Mesothelial cell of epicardium (in vitro differentiated cells): Measurements from ENCODE around the gene CTXND1. TPM values are rescaled to one million over a fixed set of nuclear protein-coding genes. Genes with fewer than 3 reads are reported as not detected.

Experiments
- DNase-seq, 2 experiments: peaks; one replicate each; pipeline ENCODE4 v3.0.0; 2021; ENCODE audit warnings: low spot score in 2 of 2; ENCODE audit not compliant: unreplicated experiment in 2 of 2
- H3K27ac Mint-ChIP-seq: 2 replicates; pipeline ENCODE4 v1.8.0; 2021; ENCODE audit warnings: mixed read lengths
- H3K27me3 Mint-ChIP-seq: 2 replicates; pipeline ENCODE4 v1.8.0; 2021; ENCODE audit warnings: low read depth, mixed read lengths
- H3K36me3 Mint-ChIP-seq: 2 replicates; pipeline ENCODE4 v1.8.0; 2021; ENCODE audit warnings: mixed read lengths
- H3K4me1 Mint-ChIP-seq: 2 replicates; pipeline ENCODE4 v1.8.0; 2021; ENCODE audit warnings: mixed read lengths
- H3K4me3 Mint-ChIP-seq: 2 replicates; pipeline ENCODE4 v1.8.0; 2021; ENCODE audit warnings: mild to moderate bottlenecking, moderate library complexity, mixed read lengths
- H3K9me3 Mint-ChIP-seq: 2 replicates; pipeline ENCODE4 v1.8.0; 2021; ENCODE audit warnings: mixed read lengths
- total RNA-seq: library from RNA; stranded (reverse); gene quantifications from 3 replicates; pipeline ENCODE4 v1.2.1, GENCODE V29; 2021
- TF ChIP-seq, protein P1 (sequence below): fragments of 200-600 bp; sonication (generic); IDR thresholded peaks from one replicate; pipeline ENCODE4 v1.5.0; 2021; ENCODE audit warnings: antibody characterized with exemption; ENCODE audit not compliant: unreplicated experiment

CTXND1 gene
- total RNA-seq, 1 donor from 2014 or later, result not detected

DNA sequence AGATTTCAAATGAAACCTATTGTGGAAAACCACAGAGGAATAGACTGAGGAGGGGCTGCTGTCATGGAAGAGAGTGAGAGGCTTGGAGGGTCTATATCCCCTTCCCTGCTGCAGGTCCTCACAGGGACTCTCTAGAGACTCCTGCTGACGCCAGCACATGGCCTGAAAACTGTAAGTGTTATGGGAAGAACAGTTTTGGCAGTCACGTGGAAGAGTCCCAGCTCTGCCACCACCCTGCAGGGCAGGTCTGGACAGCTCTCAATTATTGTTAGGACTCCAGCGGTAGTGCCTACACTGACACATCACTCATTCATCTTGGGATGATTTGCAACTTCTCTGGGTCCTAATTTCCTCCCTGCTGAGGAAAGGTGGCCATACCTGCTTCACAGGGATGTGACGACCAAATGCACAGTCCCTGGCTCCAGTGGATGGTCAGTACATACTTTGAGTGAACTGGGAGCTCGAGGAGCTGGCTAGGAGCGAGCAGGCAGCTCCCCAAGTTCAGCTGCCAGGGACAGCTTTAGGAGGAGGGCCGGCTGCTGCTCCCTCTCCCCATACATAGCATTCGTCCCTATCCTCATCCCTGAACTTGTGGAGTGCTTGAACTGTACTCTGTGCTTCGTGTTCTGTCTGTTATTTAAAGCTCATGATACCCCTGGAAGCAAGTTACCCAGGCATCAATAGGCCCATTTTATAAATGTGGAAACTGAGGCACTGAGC is 49.2 kb downstream of the CTXND1 start:
- H3K4me3 Mint-ChIP-seq, result no peak overlapping the region
- TF ChIP-seq, protein P1, sequence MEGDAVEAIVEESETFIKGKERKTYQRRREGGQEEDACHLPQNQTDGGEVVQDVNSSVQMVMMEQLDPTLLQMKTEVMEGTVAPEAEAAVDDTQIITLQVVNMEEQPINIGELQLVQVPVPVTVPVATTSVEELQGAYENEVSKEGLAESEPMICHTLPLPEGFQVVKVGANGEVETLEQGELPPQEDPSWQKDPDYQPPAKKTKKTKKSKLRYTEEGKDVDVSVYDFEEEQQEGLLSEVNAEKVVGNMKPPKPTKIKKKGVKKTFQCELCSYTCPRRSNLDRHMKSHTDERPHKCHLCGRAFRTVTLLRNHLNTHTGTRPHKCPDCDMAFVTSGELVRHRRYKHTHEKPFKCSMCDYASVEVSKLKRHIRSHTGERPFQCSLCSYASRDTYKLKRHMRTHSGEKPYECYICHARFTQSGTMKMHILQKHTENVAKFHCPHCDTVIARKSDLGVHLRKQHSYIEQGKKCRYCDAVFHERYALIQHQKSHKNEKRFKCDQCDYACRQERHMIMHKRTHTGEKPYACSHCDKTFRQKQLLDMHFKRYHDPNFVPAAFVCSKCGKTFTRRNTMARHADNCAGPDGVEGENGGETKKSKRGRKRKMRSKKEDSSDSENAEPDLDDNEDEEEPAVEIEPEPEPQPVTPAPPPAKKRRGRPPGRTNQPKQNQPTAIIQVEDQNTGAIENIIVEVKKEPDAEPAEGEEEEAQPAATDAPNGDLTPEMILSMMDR, result no peak
- no peaks in the 10 kb centered on the region for H3K36me3 Mint-ChIP-seq
- peaks cover 18% of the 10 kb centered on the region for H3K27me3 Mint-ChIP-seq
- no peak for DNase-seq
- H3K27ac Mint-ChIP-seq, result no peak overlapping the region
- peaks cover 9% of the 10 kb centered on the region for H3K4me1 Mint-ChIP-seq
- H3K9me3 Mint-ChIP-seq, result no peaks in the 10 kb centered on the region

- Mint-ChIP-seq H3K4me3 (no peak overlapping the region), H3K27ac (no peak overlapping the region), H3K27me3 (peaks cover 18% of the 10 kb centered on the region), H3K4me1 (peaks cover 9% of the 10 kb centered on the region), H3K36me3 (no peaks in the 10 kb centered on the region), H3K9me3 (no peaks in the 10 kb centered on the region)
- DNase-seq, result no peak
- TF ChIP-seq, protein P1, result no peak
Observed at GRCh38 chr15:80202016-80202315, 50.0 kb downstream of the CTXND1 start.

GRCh38 chr15:80201256-80202015 is 50.6 kb downstream of the CTXND1 start:
- Mint-ChIP-seq H3K4me1 (peaks cover 9% of the 10 kb centered on the region), H3K36me3 (no peaks in the 10 kb centered on the region), H3K27me3 (peaks cover 13% of the 10 kb centered on the region), H3K9me3 (no peaks in the 10 kb centered on the region), H3K27ac (no peak overlapping the region), H3K4me3 (no peak overlapping the region)
- DNase-seq, result no peak
- TF ChIP-seq, protein P1, result no peak

DNA sequence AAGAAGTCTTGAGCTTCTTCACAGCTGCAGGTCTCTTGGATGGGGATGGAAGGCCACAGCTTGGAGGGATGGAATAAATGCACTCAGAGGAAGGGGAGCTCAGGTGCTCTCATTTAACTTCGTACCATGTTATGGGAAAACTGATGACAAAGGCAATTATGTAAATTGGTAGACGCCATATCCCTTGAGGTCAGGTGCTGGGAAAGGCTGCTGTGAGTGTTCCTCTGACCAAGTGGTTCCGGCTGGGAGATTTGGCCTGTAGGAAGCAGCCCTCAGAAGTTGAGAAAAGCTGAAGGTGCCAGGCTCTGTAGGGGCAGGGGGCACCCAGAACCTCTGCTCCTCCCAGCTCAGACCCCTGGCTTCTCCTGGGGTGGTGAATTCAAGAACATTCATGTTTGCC is 52.1 kb downstream of the CTXND1 start:
- no peaks in the 10 kb centered on the region for H3K36me3 Mint-ChIP-seq
- no peak overlapping the region for H3K27ac Mint-ChIP-seq
- no peak overlapping the region for H3K4me3 Mint-ChIP-seq
- TF ChIP-seq, protein P1, result no peak
- no peaks in the 10 kb centered on the region for H3K9me3 Mint-ChIP-seq
- DNase-seq, result no peak
- H3K4me1 Mint-ChIP-seq, result peaks cover 9% of the 10 kb centered on the region
- H3K27me3 Mint-ChIP-seq, result peaks cover 8% of the 10 kb centered on the region

GRCh38 chr15:80199366-80199765 is 52.6 kb downstream of the CTXND1 start:
- TF ChIP-seq, protein P1, result no peak
- no peak overlapping the region for H3K27ac Mint-ChIP-seq
- no peaks in the 10 kb centered on the region for H3K36me3 Mint-ChIP-seq
- no peak overlapping the region for H3K4me3 Mint-ChIP-seq
- peaks cover 9% of the 10 kb centered on the region for H3K4me1 Mint-ChIP-seq
- no peaks in the 10 kb centered on the region for H3K9me3 Mint-ChIP-seq
- H3K27me3 Mint-ChIP-seq, result peaks cover 8% of the 10 kb centered on the region
- DNase-seq, result no peak
